ENCODE measurements around the gene PVALEF.

The PVALEF gene

GRCh38 chr17:81199482-81199830 is 34.1 kb downstream of the PVALEF start:
- DNase-seq = no peak

GRCh38 chr17:81200201-81200600 is 34.9 kb downstream of the PVALEF start:
- no peak for DNase-seq

- DNase-seq = peak; percentile 12 to 63
Measured at GRCh38 chr17:81200695-81201580, 35.6 kb downstream of the PVALEF start.

GRCh38 chr17:81202318-81202717 is 37.0 kb downstream of the PVALEF start:
- DNase-seq = no peak

- DNase-seq = no peak
Measured at GRCh38 chr17:81203136-81203535, 37.8 kb downstream of the PVALEF start.

GRCh38 chr17:81204578-81204977 is 39.3 kb downstream of the PVALEF start:
- no peak for DNase-seq

GRCh38 chr17:81206166-81206565 is 40.9 kb downstream of the PVALEF start:
- no peak for DNase-seq

- no peak for DNase-seq
Measured at GRCh38 chr17:81206657-81207056, 41.4 kb downstream of the PVALEF start.

GRCh38 chr17:81207610-81208581 is 42.6 kb downstream of the PVALEF start:
- no peak for DNase-seq

- DNase-seq = no peak
Measured at GRCh38 chr17:81208651-81209050, 43.3 kb downstream of the PVALEF start.

- no peak for DNase-seq
Measured at GRCh38 chr17:81209141-81209540, 43.8 kb downstream of the PVALEF start.

- DNase-seq = no peak
Measured at GRCh38 chr17:81210466-81210865, 45.2 kb downstream of the PVALEF start.

GRCh38 chr17:81210868-81211267 is 45.6 kb downstream of the PVALEF start:
- no peak for DNase-seq

GRCh38 chr17:81212365-81212764 is 47.1 kb downstream of the PVALEF start:
- no peak for DNase-seq

GRCh38 chr17:81213978-81214377 is 48.7 kb downstream of the PVALEF start:
- DNase-seq = no peak

- DNase-seq = no peak
Measured at GRCh38 chr17:81217491-81217890, 52.2 kb downstream of the PVALEF start.

GRCh38 chr17:81218459-81218858 is 53.2 kb downstream of the PVALEF start:
- DNase-seq = no peak

GRCh38 chr17:81218991-81219390 is 53.7 kb downstream of the PVALEF start:
- no peak for DNase-seq

- no peak for DNase-seq
Measured at GRCh38 chr17:81219476-81220180, 54.3 kb downstream of the PVALEF start.

GRCh38 chr17:81221371-81221841 is 56.1 kb downstream of the PVALEF start:
- DNase-seq = no peak

GRCh38 chr17:81221842-81222619 is 56.7 kb downstream of the PVALEF start:
- DNase-seq = no peak

GRCh38 chr17:81222620-81222905 is 57.3 kb downstream of the PVALEF start:
- DNase-seq = no peak
